C1 segment of cervical spinal cord (tissue), 14 donors: Measurements from ENCODE around the gene TENT4A.

Source experiments
- DNase-seq, 14 donors: peaks; one replicate each; lab custom pipeline; 2025; lab: John Stamatoyannopoulos, UW

TENT4A gene

DNA sequence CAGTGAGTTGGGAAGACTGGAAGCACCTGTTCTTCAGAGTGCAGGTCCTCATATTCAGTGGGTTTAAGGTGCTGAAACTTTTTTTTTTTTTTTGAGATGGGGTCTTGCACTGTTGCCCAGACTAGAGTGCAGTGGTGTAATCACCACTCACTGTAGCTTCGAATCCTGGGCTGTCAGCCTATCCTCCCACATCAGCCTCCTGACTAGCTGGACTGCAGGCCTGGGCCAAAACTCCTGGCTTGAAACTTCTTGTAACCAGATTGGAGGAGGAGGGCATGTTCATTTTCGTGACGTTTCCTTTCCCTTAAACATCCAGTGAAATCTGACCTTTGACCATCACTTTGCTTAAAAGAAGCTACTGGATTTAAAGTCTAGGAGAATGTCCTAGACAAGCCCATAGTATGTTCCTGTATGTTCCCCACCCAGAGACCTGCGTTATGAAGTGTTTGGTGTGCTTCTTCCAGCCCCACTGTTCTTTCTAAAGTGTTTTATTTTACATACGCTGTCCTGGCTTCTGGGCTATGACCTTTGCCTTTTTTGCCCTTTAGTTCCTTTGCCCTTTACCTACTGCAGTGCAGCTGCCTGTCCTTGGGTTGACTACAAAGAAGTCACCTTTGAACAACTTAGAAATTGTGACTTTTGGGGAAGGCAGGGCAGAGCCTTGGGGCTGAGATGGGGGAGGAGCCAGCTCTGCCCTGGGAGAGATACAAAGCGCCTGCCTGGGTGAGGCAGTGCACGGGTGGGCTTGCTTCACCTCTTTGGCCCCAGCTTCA lies 18.4 kb downstream of the TENT4A start:
- no peak for DNase-seq

DNA sequence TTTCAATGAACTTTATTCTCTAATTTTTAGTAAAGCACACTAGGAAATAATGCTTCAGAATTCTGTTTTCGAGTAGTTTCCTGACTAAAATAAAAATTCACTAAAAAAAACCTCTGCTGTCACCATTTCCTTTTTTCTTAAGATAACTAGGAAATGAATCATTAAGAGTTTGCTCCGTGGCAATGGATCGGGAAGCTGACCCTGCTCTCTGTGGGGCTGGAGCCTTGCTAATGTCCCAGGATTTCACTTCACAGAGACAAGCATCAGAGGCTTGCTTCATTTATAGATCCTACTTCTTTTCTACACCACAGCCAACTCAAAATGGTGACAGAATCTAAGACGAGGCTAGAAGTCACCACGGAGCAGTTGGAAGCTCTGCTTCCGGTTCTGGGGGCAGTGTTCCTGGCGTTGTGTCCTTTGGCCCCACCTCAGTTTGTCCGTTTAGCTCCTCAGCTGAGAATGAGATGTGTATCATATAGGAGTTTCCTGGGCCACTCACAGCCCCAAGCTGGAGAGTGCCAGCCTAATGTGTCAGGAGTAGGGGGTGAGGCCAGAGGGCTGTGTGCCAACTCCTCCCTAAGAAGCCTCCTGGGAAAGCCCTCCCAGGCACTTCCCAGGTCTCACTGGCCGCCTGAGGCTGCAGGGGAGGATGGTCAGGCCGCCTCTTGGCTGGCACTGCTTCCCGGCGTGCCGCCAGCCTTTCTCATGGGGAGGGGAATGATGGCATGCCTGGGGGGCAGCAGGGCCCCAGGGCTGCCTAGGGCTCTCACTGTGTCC lies 19.6 kb downstream of the TENT4A start:
- DNase-seq, result peak in 5 of 14 donors; percentile 25 to 58 (median 50)

DNA sequence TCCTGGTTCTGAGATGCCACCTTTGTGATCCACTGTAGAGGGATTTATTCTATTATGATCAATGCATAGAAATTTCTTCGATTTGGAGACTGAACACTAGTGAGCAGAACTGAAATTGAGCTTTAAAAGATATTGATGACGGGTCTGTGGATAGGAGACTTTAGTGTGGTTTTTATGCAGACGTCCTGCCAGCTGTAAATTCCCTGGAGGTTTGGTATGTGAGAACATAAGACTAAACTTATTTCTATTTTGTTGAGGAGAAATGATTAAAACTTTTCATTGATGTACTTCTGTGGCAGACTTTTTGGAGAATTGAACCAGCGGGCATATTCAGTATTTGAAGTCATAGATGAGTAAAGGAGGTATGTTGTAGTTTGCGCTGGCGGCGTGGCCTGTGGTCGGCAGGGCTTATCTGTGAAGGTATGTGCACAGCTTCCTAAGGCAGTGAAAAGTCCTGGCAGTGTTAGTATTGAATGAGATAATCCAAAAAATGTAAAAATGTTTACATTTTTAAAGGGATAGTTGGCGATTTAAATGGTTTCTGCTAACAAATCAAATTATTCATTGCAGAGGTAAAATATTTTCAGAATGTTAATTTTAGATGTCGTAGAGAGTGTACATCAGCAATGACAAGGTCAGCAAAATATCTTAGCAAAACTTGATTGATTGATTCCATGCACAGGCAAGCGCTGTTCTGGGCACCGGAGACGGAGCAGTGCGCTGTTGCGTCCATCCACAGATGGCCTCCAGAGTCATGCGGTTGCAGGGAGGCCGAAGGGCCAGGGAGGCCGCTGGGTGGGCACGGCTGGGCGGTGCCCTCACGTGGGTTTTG lies 20.4 kb downstream of the TENT4A start:
- DNase-seq, result no peak

DNA sequence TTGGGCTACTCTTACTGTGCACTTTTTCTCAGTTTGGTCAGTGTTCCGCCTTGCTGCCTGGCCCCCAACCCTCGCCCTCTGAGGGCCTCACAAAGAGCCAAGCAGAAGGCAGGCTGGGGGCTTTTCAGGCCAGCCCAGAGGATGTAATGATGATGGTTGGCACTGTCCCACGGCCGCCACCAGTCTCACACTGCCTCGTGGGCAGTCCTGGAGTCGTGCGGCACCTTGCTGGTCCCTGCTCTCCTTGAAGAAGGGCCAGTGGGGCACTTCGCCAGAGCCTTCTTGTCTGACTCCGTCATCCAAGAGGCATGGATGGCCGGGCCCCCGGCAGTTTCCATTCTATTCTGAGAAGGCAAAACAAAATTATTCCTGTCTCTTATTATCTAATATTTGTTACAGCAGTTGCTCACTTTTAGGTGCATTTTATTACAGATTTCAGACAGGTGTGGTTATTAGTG lies 21.0 kb downstream of the TENT4A start:
- peak in 1 of 14 donors; percentile 32 for DNase-seq

DNA sequence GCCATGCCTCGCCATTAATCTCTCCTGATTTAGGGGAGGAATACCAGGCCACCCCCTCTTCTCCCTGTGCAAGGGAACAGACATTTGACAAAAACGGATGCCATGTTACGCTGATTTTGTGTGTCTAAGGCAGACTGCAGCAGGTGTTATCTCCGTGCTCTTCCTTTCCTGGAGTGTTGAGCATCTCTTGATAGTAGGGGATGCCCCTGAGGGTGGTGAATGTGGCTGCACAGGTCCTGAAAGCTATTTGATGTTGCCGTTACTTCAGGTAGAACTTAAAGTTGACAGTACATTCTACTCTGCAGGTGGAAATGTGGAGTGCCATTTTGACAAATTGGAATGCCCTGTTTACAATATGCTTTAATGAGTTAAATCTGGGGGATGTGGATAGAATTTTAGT lies 21.5 kb downstream of the TENT4A start:
- DNase-seq, result no peak

DNA sequence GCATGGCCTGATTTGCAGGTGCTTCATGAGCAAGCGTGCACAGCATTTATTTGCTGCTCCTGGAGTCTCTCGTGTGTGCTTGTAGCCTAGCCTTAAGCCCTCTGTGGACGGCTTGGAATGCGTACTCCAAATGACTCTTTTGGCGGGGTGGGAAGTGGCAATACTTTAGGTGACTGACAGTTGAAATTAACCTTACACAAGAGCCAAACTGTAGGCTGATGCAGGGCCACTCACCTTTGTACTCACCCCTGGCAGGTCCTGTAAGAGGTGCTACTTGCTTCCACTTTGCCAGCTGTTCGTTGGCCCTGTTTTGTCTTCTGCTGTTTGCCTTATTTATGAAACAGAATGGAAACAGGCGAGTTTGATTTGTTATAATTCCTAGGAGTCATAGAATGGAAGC lies 22.9 kb downstream of the TENT4A start:
- no peak for DNase-seq

DNA sequence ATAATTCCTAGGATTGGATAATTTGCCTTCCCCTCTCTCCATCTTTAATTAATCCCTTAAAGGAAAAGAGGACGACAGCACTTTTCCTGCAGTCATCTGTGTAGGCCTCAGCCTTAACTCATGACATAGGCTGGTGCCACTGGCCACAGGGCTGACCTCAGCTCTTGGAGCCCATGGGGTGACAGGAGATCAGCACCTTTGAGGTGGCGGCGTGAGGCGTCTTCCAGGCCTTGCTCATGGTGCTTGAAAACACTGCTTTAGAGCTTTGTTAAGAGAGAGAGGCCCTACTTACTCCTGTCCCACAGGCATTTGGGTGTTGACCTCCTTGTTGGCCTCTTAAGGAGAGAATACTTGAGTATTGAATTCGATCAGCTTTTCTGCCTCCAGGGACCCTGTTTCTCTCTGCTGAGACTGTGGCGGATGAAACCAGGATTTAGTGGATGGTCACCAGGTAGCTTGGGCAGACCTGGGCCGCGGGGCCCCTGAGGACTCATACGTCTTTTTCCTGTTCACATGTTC lies 23.4 kb downstream of the TENT4A start:
- no peak for DNase-seq

DNA sequence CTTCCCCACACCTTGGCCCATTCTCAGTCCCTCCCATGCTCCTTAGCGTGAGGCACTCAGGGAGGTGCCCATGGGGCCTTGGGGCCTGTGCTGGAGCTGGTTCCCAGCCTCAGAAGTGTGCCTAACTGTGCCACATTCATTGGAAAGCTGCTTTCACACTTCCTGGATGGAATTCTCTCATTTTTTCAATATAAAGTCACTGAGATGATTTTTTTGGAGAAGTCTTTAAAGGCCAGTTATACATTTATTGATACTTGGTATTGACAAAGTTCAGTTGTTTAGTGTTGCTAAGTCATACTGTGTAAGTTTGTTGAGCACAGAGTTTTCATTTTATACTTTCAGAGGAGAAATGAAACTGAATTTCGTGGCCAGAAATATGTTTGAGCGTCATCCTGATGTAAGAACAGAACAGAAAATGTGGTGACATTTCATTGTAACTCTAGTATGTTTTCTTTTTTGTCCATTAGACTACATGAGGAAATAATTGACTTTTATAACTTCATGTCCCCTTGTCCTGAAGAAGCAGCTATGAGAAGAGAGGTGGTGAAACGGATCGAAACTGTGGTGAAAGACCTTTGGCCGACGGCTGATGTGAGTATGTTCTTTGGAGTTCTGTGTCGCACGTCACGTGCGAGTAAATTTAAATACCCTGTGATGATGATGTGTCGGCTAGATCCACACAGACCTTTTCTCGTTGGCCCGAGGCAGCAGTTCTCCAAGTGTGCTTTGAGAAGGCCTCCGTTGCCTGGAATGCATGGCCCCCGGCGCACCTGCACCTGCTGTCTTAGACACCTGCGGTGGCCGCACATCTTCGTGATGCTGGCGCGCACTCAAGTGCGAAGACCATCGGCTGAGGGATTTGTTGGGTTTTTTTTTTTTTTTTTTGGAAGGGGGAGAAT lies 24.1 kb downstream of the TENT4A start:
- no peak for DNase-seq

DNA sequence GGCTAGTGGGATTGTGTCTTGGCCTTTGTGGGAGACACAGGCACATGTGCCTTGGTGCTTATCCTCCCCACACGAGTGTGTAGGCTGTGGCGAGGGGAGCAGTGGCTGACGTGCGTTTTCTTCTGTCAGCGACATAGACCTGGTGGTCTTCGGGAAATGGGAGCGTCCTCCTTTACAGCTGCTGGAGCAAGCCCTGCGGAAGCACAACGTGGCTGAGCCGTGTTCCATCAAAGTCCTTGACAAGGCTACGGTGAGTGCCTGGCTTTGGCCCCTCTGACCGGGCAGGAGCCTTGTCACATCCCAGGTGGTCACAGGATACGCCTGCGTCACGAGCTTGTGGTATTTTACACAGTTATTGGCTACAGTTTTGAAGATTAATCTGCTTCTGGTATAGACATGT lies 26.4 kb downstream of the TENT4A start:
- no peak for DNase-seq

DNA sequence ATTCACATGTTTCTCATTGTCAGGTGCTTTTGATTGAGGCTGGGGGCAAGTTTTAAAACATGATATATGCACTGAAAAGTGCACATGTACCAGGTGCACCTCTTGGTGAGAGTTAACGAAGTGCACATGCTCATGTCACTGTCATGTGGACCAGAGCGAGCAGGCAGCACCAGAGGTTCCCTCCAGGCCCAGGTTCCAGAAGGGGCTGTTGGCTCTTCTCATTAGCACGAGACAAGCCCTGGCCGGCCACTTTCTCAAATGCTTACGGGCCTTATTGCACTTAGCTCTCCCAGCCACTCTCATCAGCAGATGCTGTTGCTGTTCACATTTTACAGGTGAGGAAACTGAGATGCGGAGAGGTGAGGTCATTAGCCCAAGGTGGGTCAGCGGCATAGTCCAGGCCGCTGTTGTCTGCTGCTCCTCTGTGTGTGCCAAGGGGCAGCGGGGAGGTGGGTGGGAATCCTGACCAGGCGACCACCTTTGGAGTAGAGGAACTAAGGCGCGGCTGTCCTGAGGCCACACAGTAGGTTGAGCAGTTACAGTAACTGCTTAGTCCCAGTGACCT lies 27.4 kb downstream of the TENT4A start:
- DNase-seq, result no peak

DNA sequence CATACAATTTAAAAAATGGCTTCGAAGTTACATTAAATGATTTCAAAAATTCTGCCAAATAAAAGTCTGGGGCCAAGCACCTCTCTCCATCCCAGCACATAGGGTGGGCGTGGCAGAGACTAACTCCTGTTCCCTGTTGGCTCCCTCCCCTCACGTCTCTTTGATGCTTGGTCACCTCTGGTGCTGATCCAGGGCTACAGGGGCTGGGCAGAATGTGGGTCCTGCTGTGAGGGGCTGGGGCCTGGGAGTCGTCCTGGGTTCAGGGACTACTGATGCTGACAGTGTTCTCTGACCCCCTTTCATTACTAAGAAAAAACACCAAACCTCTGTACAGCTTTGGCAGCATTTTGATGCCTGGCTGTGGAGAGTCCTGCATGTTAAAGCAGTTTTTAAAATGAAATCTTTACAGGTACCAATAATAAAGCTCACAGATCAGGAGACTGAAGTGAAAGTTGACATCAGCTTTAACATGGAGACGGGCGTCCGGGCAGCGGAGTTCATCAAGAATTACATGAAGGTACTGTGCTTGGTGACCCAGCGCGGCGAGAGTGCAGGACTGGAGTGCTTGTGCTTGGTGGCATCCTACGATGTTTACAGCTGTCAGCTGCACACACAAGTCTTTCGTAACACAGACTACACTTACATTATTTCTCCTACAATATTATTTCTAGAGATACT lies 29.0 kb downstream of the TENT4A start:
- no peak for DNase-seq

DNA sequence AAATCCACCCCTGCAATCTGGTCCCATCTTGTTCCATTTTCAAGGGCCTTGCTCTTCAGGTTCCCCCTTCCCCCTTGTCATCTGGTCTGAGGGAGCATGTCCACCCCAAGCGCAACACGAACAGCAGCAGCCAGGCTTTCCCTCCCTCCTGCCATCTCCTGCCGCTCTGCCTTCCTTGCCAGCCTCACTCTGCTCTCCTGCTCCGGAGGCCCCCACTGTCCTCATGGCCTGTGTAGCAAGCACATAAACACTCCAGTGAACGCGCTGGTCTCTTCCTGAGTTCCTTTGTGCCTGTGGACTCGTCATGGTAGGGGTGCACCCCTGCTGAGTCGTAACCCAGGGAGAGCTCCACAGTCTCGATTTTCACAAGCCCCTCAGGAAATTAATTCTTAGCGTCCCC lies 29.9 kb downstream of the TENT4A start:
- peak in 1 of 14 donors; percentile 16 for DNase-seq

DNA sequence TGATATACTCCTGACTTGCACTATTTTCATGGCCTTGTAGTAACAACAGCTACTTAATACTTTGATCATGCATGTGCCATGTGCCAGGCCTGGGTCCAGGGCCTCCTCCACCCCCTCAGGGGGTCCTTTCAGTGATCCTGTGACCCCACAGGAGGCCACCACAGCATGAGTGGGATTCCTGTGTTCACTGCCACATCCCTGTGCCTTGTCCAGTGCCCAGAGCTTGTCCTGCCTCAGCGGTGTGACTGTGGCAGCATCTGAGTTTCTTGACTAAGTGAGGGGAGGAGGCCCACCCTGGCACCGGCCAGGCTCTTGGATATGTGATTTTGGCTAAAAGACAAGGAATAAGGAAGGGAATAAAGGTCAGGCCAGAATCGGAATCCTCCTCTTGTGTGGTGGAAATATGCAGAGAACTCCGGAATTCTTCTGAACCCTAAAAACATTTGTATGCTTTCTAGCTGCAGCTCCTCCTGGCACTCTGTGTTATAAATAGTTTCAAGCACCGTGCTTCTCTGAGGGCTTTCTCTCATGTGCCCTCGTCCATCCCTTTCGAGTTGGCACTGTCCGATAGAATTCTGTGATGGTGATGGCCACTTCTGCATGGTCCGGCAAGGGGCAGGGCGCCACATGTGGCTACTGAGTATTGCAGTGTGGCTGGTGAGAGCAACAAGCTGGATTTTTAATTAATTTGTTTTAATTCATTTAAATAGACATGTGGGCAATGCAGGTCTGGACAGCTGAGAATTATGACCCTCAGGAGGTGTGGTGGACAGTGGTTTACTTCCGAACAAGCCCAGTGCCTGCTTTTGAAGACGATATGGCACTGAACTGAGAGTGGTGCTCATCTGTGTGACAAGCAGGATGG lies 31.8 kb downstream of the TENT4A start:
- DNase-seq, result peak in 2 of 14 donors; percentile 11 to 57

DNA sequence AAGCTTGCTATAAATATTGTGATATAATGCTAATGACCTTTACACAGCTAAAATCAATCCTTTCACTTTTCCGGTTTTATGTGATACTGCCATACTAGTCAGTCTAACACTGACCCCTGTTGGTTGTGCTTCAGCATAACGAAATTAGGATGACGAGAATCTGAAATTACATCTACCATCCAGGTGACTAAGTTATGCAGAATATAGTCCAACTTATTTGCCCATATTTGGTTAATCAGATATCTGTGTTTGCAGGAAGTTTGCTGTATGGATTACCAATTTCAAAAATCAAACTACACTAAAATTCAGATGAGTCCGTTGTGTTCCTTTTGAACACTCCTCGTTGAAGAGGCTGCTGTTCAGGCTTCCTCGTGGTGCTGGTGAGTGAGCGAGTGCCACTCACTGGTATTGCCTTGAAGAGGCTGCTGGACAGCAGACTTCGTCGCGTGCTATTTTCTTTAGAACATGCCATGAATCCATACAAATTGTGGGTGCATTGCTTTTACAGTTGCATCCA lies 32.5 kb downstream of the TENT4A start:
- peak in 1 of 14 donors; percentile 57 for DNase-seq

DNA sequence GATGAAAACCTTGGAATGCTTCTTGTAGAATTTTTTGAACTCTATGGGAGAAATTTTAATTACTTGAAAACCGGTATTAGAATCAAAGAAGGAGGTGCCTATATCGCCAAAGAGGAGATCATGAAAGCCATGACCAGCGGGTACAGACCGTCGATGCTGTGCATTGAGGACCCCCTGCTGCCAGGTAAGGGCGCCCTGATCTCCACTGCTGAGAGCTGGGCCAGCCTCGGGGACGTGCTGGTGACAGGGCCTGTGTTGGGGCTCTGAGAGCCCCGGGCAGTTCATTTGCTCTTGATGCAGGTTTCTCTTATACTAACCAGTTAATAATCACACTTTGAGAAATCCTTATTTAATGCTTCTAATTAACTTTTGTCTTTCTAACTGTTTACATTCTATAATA lies 33.0 kb downstream of the TENT4A start:
- DNase-seq, result no peak

DNA sequence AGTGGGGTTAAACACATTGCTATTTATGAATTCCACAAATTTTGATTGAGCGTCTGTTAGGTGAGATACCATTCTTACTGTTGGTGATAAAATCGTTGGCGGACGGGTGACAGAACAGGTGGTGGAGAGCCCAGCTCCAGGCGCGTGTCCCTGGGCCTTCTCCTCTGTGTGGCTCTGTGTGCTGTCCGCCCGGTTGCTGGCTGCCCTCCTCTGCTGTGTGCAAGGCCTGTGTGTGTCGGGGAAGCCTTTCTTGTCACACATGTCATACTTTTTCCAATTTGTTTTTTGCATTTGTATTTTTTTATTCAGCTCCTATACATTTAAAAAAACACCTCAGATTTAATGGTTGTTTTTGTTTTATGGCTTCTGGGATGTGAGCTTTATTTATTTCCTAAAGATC lies 33.9 kb downstream of the TENT4A start:
- DNase-seq, result no peak

DNA sequence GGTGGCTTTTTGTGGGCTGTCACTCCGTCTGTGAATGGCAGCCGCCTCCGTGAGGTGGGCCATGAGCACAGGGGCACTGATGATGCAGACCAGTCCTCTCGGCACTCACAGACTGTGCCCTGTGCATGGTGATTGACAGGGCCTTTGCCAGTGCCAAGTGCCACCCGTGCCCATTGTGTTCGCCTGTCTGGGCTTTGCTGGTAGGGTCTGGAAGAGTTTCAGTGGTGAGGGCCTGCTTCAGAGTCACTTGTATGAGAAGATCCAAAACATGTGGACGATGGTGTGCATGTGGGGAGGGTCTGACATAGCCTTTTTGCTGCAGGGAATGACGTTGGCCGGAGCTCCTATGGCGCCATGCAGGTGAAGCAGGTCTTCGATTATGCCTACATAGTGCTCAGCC lies 34.9 kb downstream of the TENT4A start:
- no peak for DNase-seq

DNA sequence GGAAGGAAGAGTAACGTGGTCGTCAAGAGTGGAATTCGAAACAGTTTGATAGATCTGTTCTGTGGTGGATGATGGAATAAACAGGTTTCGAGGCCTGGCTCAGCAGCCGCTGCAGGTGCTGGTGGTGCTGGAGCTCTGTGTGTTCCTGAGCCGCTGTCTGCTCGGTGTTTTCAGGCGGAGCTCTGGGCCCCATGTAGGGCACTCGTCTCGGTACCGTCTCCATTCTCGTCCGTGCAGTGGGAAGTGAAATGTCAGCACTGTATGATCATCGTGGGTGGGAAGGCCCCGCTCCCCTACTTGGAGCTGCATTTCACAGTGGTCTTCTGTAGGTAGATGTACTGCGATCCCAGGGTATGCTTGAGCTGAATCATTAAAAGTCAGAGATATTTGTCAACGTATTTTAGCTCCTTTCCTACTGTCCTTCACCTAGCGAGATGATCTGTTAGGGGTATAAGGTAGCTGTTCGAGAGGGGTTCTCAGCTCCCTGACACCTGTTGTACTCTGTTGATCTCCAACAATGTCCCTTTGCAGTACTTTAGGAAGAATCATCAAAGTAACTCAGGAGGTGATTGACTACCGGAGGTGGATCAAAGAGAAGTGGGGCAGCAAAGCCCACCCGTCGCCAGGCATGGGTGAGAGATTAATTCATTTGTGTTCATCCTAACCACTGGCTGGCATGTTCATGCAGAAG lies 35.9 kb downstream of the TENT4A start:
- no peak for DNase-seq
